Mesothelial cell of epicardium (in vitro differentiated cells): ENCODE data around the gene STMND1. TPM values are rescaled to one million over a fixed set of nuclear protein-coding genes. Genes with fewer than 3 reads are reported as not detected.

Experiments used
- DNase-seq, 2 experiments: peaks; one replicate each; pipeline ENCODE4 v3.0.0; 2021; ENCODE audit warnings: low spot score in 2 of 2; ENCODE audit not compliant: unreplicated experiment in 2 of 2
- H3K27ac Mint-ChIP-seq: 2 replicates; pipeline ENCODE4 v1.8.0; 2021; ENCODE audit warnings: mixed read lengths
- H3K27me3 Mint-ChIP-seq: 2 replicates; pipeline ENCODE4 v1.8.0; 2021; ENCODE audit warnings: low read depth, mixed read lengths
- H3K36me3 Mint-ChIP-seq: 2 replicates; pipeline ENCODE4 v1.8.0; 2021; ENCODE audit warnings: mixed read lengths
- H3K4me1 Mint-ChIP-seq: 2 replicates; pipeline ENCODE4 v1.8.0; 2021; ENCODE audit warnings: mixed read lengths
- H3K4me3 Mint-ChIP-seq: 2 replicates; pipeline ENCODE4 v1.8.0; 2021; ENCODE audit warnings: mild to moderate bottlenecking, moderate library complexity, mixed read lengths
- H3K9me3 Mint-ChIP-seq: 2 replicates; pipeline ENCODE4 v1.8.0; 2021; ENCODE audit warnings: mixed read lengths
- CTCF ChIP-seq: fragments of 200-600 bp; sonication (generic); IDR thresholded peaks from one replicate; pipeline ENCODE4 v1.5.0; 2021; ENCODE audit warnings: antibody characterized with exemption; ENCODE audit not compliant: unreplicated experiment
- total RNA-seq: library from RNA; stranded (reverse); gene quantifications from 3 replicates; pipeline ENCODE4 v1.2.1, GENCODE V29; 2021

The STMND1 gene
- total RNA-seq, 1 donor from 2014 or later, result 0.38 TPM

DNA sequence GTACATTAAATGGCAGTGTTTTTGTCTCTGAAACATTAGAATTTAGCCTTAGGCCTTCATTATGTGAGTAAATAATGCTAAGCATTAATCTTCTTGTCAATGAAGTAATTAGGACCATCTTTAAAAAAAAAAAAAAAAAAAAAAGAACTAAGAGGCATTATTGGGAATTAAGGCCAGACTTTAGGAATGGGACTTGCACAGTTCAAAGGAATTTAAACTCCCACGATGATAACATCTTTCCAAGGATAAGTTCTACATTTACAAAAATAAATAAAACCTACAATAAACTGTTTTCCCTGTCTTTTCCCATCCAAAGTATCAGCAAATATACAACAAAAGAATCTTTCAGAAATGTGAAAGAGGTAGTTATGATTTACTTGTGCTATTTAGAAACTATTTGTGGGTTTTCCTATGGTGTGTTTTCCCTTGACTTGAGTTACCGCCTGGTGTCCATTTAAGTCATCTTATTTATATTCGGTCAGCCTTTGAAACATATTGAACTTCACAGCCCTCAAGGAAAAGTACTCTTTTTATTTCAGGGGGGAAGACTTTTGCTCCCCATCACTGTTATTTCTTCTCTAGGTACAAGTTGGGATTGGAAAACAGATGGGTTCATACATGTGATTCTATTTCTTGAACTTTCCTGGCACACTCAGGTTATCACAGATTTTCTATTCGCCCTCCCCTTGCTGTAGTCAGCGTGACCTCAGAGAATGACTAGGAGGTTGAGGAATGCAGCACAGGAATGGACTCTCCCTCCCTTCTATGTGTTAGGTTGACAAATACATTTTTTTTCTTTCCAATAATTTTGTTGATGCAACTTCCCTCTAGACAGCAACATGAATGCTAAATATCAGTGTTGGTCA lies 13.6 kb downstream of the STMND1 start:
- Mint-ChIP-seq H3K36me3 (no peaks in the 10 kb centered on the region), H3K27ac (peak overlapping the region; percentile 85), H3K4me3 (no peak overlapping the region), H3K9me3 (no peaks in the 10 kb centered on the region), H3K4me1 (peaks cover 27% of the 10 kb centered on the region), H3K27me3 (no peaks in the 10 kb centered on the region)
- DNase-seq, result no peak
- no peak for TF ChIP-seq CTCF

DNA sequence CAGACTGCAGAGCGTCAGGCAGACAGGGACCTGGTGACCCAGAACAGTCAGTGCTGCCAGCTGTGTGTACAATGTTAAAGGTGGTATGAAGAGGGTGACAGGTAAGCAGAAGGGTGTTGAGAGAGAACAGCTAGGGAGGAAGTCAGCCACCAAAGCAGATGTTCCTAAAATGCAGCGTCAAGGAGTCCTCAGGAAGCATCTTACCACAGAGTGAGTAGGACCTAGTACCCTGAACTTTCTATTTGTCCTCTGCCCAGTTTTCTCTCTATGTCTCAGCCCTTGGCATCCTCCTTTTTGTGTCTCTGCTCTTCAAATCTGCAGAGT lies 14.2 kb downstream of the STMND1 start:
- no peak overlapping the region for H3K4me3 Mint-ChIP-seq
- H3K9me3 Mint-ChIP-seq, result no peaks in the 10 kb centered on the region
- H3K4me1 Mint-ChIP-seq, result peaks cover 27% of the 10 kb centered on the region
- H3K27ac Mint-ChIP-seq, result peak overlapping the region; percentile 85
- H3K36me3 Mint-ChIP-seq, result no peaks in the 10 kb centered on the region
- no peak for DNase-seq
- TF ChIP-seq CTCF, result no peak
- H3K27me3 Mint-ChIP-seq, result no peaks in the 10 kb centered on the region

GRCh38 chr6:17120019-17120418 lies 18.2 kb downstream of the STMND1 start:
- Mint-ChIP-seq H3K9me3 (no peaks in the 10 kb centered on the region), H3K27me3 (no peaks in the 10 kb centered on the region), H3K36me3 (no peaks in the 10 kb centered on the region), H3K4me1 (peaks cover 27% of the 10 kb centered on the region), H3K27ac (peak overlapping the region; percentile 41), H3K4me3 (no peak overlapping the region)
- DNase-seq, result no peak
- no peak for TF ChIP-seq CTCF

DNA sequence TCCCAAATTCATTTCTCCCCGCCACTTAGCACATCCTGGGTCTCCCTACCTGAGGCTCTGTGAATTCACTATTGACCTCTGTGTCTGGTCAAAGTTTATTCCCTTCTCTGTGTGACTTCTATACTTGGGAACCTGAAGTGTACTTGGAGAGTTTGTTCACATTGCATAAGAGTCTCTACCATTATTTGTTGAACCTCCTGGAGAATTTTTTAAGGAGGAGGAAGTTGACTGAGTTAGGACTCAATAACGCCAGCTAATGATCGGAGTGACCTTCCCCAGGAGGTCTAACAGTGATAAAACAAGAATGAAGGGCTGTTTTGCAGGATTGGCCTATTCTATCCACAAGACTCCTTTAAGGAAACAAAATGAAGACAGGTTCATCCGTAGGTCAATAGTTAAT lies 23.6 kb downstream of the STMND1 start:
- Mint-ChIP-seq H3K4me3 (no peak overlapping the region), H3K4me1 (peaks cover 23% of the 10 kb centered on the region), H3K9me3 (no peaks in the 10 kb centered on the region), H3K27me3 (no peaks in the 10 kb centered on the region), H3K27ac (no peak overlapping the region), H3K36me3 (no peaks in the 10 kb centered on the region)
- DNase-seq, result no peak
- TF ChIP-seq CTCF, result no peak

- peaks cover 27% of the 10 kb centered on the region for H3K9me3 Mint-ChIP-seq
- H3K4me3 Mint-ChIP-seq, result no peak overlapping the region
- H3K4me1 Mint-ChIP-seq, result peaks cover 13% of the 10 kb centered on the region
- DNase-seq, result no peak
- H3K27me3 Mint-ChIP-seq, result no peaks in the 10 kb centered on the region
- TF ChIP-seq CTCF, result no peak
- peaks cover 1% of the 10 kb centered on the region for H3K36me3 Mint-ChIP-seq
- H3K27ac Mint-ChIP-seq, result no peak overlapping the region
Measured at GRCh38 chr6:17130786-17131185, 28.9 kb downstream of the STMND1 start.
